HEK293T (cell line): ENCODE measurements around the gene TBX21.

Source experiments
- BHLHE40 ChIP-seq: fragments of 450-650 bp; IDR thresholded peaks from 2 replicates; pipeline ENCODE4 v1.6.1; 2016; ENCODE audit warnings: mild to moderate bottlenecking, moderate library complexity, borderline replicate concordance
- ELF4 ChIP-seq: fragments of 450-650 bp; IDR thresholded peaks from 2 replicates; pipeline ENCODE4 v1.6.1; 2017; ENCODE audit warnings: antibody characterized with exemption
- FOXA1 ChIP-seq: fragments of 450-650 bp; IDR thresholded peaks from 2 replicates; pipeline ENCODE4 v1.6.1; 2016; ENCODE audit warnings: mild to moderate bottlenecking
- FOXM1 ChIP-seq: fragments of 450-650 bp; IDR thresholded peaks from 2 replicates; pipeline ENCODE4 v1.6.1; 2017; ENCODE audit warnings: mild to moderate bottlenecking, borderline replicate concordance
- NFRKB ChIP-seq: fragments of 450-650 bp; IDR thresholded peaks from 2 replicates; pipeline ENCODE4 v1.6.1; 2016; ENCODE audit warnings: mild to moderate bottlenecking, moderate library complexity
- SP1 ChIP-seq: fragments of 450-650 bp; IDR thresholded peaks from 2 replicates; pipeline ENCODE4 v1.6.1; 2017
- SUZ12 ChIP-seq: fragments of 450-650 bp; IDR thresholded peaks from 2 replicates; pipeline ENCODE4 v1.6.1; 2016; ENCODE audit warnings: mild to moderate bottlenecking

GRCh38 chr17:47713980-47714700 lies 18.9 kb upstream of the TBX21 start:
- TF ChIP-seq FOXA1 (no peak), SP1 (no peak), SUZ12 (no peak), BHLHE40 (no peak), ELF4 (no peak), FOXM1 (no peak), NFRKB (no peak)
